H1 (cell line): ENCODE data around the gene CRCP. TPM values are rescaled to one million over a fixed set of nuclear protein-coding genes. Genes with fewer than 3 reads are reported as not detected.

Source experiments
- CBX8 ChIP-seq: fragments of 300-800, 300-1000 bp; sonication (generic); IDR thresholded peaks from 2 replicates; pipeline ENCODE4 v1.7.1; 2016; ENCODE audit warnings: low read depth, low read length, borderline replicate concordance
- GTF2F1 ChIP-seq: IDR thresholded peaks from 2 replicates; pipeline ENCODE4 v1.6.1; 2012; ENCODE audit warnings: low read depth, low read length, improper control_type of control experiment, borderline replicate concordance
- KDM1A ChIP-seq: fragments of 200-600, 300-600 bp; sonication (generic); IDR thresholded peaks from 2 replicates; pipeline ENCODE4 v1.7.1; 2016; ENCODE audit warnings: mild to moderate bottlenecking, low read length, borderline replicate concordance
- NANOG ChIP-seq: IDR thresholded peaks from 2 replicates; pipeline ENCODE4 v1.6.1; 2011; ENCODE audit warnings: low read length, low read depth, mild to moderate bottlenecking, inconsistent platforms; ENCODE audit not compliant: insufficient read depth, poor library complexity, severe bottlenecking
- SP4 ChIP-seq: IDR thresholded peaks from 2 replicates; pipeline ENCODE4 v1.6.1; 2012; ENCODE audit warnings: low read length, inconsistent platforms
- polyA plus RNA-seq, 7 experiments: library from polyadenylated mRNA; depleted of rRNA in 3 of 7; stranded (reverse) in 5 of 7; unstranded in 2 of 7; fragments of >200 nt in 5 of 7; fragments of 200-250 nt in 2 of 7; gene quantifications; 1 replicate in 5 of 7; 2 replicates in 1 of 7; 4 replicates in 1 of 7; pipeline versions ENCODE4 v1.2.1 to v1.2.3, GENCODE V29; 2011 to 2013; ENCODE audit warnings: missing spikeins in 2 of 7, mixed read lengths in 2 of 7
- total RNA-seq: library from RNA; stranded (reverse); fragmentation: NEBNext Ultra II Directional; extraction: Animal tissue kit (Norgen Biotek cat#: 25700); gene quantifications from 2 replicates; pipeline ENCODE4 v1.2.1, GENCODE V29; 2021

The CRCP gene
- total and polyA plus RNA-seq, 2 of the 8 experiments (the other 6 are each of a cell fraction or from before 2014, with no cell fraction given), result 15.0 to 29.3 TPM

- TF ChIP-seq KDM1A (no peak), GTF2F1 (no peak), NANOG (no peak), CBX8 (no peak), SP4 (no peak)
Measured at GRCh38 chr7:66153691-66154090, 39.0 kb downstream of the CRCP start (continued).
